MM.1S (cell line): ENCODE measurements around the gene RCN1.

Source experiments
- EZH2 ChIP-seq: fragments of 300-600 bp; sonication (generic); optimal IDR thresholded peaks from 2 replicates; pipeline ENCODE3; 2017; ENCODE audit warnings: low read depth, mild to moderate bottlenecking, antibody characterized with exemption, low read length, mixed read lengths
- EZH2phosphoT487 ChIP-seq: fragments of 300-600 bp; sonication (generic); IDR thresholded peaks from 2 replicates; pipeline ENCODE4 v1.6.1; 2018; ENCODE audit warnings: antibody characterized with exemption, low read length
- TF ChIP-seq, protein P1 (sequence below): fragments of 300-600 bp; sonication (generic); IDR thresholded peaks from 2 replicates; pipeline ENCODE4 v1.5.1; 2016; ENCODE audit warnings: antibody characterized with exemption, low read length, mixed read lengths

DNA sequence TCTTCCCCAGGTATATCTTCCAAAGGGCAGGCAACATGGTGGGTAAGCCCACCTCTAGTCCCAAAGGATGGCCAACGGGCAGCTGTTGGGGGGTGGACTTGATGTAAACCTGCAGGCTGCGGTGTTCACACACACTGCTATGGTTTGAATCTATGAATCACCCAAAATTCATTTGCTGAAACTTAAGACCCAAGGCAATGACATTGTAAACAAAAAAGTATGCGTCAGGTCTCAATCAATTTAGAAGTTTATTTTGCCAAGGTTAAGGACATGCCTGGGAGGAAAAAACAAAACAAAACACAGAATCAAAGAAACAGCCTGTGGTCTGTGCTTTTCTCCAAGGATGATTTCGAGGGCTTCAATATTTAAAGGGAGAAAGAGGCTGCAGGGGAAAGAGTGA is 18.3 kb downstream of the RCN1 start:
- TF ChIP-seq, protein P1, sequence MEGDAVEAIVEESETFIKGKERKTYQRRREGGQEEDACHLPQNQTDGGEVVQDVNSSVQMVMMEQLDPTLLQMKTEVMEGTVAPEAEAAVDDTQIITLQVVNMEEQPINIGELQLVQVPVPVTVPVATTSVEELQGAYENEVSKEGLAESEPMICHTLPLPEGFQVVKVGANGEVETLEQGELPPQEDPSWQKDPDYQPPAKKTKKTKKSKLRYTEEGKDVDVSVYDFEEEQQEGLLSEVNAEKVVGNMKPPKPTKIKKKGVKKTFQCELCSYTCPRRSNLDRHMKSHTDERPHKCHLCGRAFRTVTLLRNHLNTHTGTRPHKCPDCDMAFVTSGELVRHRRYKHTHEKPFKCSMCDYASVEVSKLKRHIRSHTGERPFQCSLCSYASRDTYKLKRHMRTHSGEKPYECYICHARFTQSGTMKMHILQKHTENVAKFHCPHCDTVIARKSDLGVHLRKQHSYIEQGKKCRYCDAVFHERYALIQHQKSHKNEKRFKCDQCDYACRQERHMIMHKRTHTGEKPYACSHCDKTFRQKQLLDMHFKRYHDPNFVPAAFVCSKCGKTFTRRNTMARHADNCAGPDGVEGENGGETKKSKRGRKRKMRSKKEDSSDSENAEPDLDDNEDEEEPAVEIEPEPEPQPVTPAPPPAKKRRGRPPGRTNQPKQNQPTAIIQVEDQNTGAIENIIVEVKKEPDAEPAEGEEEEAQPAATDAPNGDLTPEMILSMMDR: no peak
- TF ChIP-seq EZH2 (no peak), EZH2phosphoT487 (no peak)
